K562 (cell line): Measurements from ENCODE around the gene DLGAP1.

ENCODE experiments used
- CBX3 ChIP-seq, 2 experiments: IDR thresholded peaks; 1 replicate in 1 of 2; 2 replicates in 1 of 2; pipeline ENCODE4 v1.6.1; 2012; ENCODE audit warnings: inconsistent platforms in 2 of 2, low read length in 2 of 2, borderline replicate concordance in 1 of 2, control low read depth in 1 of 2
- CTCF ChIP-seq, 3 experiments: IDR thresholded peaks in 2 of 3; conservative IDR thresholded peaks in 1 of 3; 2 replicates each; pipeline ENCODE4 v1.5.1; 2011 to 2012; ENCODE audit warnings: low read length in 3 of 3, mild to moderate bottlenecking in 3 of 3, control low read depth in 2 of 3, improper control_type of control experiment in 1 of 3, inconsistent platforms in 1 of 3, low read depth in 1 of 3, mixed read lengths in 1 of 3, moderate library complexity in 1 of 3; ENCODE audit not compliant: insufficient read depth in 2 of 3
- ETV5 ChIP-seq: sonication (generic); formaldehyde crosslinking; IDR thresholded peaks from 2 replicates; pipeline ENCODE4 v1.4.0; 2020; ENCODE audit warnings: low read depth, mild to moderate bottlenecking, missing genetic modification reagents
- POLR2A ChIP-seq: fragments of 450-650 bp; conservative IDR thresholded peaks from 2 replicates; pipeline ENCODE4 v1.6.1; 2016
- TBP ChIP-seq: optimal IDR thresholded peaks from 2 replicates; pipeline ENCODE3; 2011; ENCODE audit warnings: low read depth, low read length, improper control_type of control experiment
- ZNF282 ChIP-seq: sonication (generic); formaldehyde crosslinking; IDR thresholded peaks from 2 replicates; pipeline ENCODE4 v1.8.1; 2023; ENCODE audit warnings: missing genetic modification reagents
- ZNF561 ChIP-seq: fragments of 450-650 bp; formaldehyde crosslinking; conservative IDR thresholded peaks from 2 replicates; pipeline ENCODE4 v1.4.0; 2020; ENCODE audit warnings: mild to moderate bottlenecking, moderate library complexity

GRCh38 chr18:3648641-3649040 lies 806.5 kb downstream of the DLGAP1 start:
- no peak for TF ChIP-seq ZNF282 (CRISPR knock-in tag)
- no peak for TF ChIP-seq TBP
- no peak for TF ChIP-seq ZNF561
- TF ChIP-seq CTCF (IDR thresholded peaks at IDR 0.05 in 2 of 3, conservative IDR thresholded peaks at IDR 0.05 in 1 of 3; ENCODE audit: insufficient read depth in 2 of 3, low read depth in 1 of 3, low read length in 3 of 3), result no peak
- TF ChIP-seq ETV5 (CRISPR knock-in tag), result no peak
- no peak for TF ChIP-seq POLR2A
- TF ChIP-seq CBX3 (IDR thresholded peaks at IDR 0.05; ENCODE audit: borderline replicate concordance in 1 of 2, low read length in 2 of 2), result no peak
